GM12874 (cell line): ENCODE measurements around the gene CCNB1.

ENCODE experiments used
- CTCF ChIP-seq: IDR thresholded peaks from 2 replicates; pipeline ENCODE4 v1.5.1; 2011; ENCODE audit warnings: low read depth, mild to moderate bottlenecking, control low read depth, low read length, moderate library complexity; ENCODE audit not compliant: insufficient read depth

The CCNB1 gene

DNA sequence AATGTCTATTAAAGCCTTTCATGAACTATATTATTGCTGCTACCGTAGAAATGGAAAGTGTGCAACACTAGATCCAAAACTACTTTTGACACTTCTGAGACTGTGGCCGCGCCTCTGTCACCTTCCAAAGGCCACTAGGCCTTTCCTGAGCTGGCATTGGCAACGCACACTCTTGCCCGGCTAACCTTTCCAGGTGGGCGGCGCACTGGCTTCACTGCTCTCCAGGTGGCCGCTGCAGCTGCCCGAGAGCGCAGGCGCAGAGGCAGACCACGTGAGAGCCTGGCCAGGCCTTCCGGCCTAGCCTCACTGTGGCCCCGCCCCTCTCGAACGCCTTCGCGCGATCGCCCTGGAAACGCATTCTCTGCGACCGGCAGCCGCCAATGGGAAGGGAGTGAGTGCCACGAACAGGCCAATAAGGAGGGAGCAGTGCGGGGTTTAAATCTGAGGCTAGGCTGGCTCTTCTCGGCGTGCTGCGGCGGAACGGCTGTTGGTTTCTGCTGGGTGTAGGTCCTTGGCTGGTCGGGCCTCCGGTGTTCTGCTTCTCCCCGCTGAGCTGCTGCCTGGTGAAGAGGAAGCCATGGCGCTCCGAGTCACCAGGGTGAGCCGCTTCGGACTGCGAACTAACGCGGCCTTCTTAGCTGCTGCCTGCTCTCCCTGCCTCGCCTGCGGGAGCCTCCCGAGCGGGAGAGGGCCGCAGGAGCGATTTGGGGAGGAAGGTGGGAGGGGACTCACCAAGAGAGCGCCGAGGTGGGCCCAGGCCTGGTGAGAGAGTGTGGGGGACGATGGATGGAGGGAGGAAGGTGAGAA lies at the start of gene CCNB1:
CCNB1 (plus strand) TSS at position 465 of the 807 bp plus-strand sequence; CDS start at position 578, 113 bp downstream.
- TF ChIP-seq CTCF: no peak

- no peak for TF ChIP-seq CTCF
Observed at GRCh38 chr5:69129413-69129812, 37.5 kb upstream of the CCNB1 start.

DNA sequence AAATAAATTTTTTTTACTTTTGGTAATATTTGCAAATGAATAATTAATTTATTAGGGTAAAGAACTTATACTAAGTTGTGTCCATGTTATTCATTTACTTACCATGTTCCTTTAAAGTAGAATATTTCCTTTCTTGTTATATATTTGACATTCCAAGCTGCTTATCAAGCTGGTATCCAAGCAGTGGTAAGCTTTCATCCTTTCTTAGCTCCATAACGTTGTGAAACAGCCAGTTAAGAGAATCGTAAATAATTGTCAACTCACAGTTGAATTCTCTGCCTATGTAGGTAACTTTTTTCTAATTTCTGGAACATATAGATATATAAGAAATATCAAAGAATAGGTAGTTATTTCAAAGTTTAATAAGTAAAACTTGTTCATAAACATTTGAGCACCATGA lies 36.7 kb upstream of the CCNB1 start:
- TF ChIP-seq CTCF: no peak

GRCh38 chr5:69131304-69131703 lies 35.6 kb upstream of the CCNB1 start:
- TF ChIP-seq CTCF: no peak

DNA sequence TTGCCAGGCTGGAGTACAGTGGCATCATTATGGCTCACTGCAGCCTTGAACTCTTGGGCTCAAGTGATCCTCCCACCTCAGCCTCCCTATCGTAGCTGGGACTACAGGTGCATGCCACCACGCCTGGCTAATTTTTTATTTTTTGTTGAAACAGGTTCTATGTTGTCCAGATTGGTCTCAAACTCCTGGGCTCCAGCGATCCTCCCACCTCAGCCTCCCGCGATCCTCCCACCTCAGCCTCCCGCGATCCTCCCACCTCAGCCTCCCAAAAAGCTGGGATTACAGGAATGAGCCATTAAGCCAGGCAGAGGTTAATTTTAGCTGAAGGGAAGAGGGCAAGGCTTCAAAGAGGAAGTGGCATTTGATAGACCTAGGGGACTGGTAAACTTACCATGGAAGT lies 32.8 kb upstream of the CCNB1 start:
- TF ChIP-seq CTCF: no peak

DNA sequence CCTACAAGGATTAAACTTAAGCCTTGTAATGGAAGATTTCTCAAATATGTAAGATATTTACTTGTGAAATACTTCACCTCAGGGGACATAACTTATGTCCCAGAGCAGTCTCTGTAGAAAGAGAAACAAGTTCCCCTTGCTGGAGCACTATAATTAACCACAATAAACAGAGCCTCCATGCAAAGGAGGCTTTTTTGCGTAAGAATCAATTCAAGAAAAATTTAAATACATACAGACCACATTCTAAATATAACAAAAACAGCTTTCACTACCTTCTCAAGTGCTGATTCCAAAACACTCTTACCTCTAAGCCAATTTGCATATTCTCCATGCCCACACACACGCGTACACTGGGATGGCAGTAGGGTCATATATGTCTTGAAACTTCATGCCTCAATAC lies 30.7 kb upstream of the CCNB1 start:
- no peak for TF ChIP-seq CTCF

GRCh38 chr5:69137807-69138206 lies 29.1 kb upstream of the CCNB1 start:
- TF ChIP-seq CTCF: no peak
